Adipocyte (in vitro differentiated cells): ENCODE results near the gene RPL14.
A peak's percentile ranks its signal among the peaks of the same experiment; 100 is the strongest.

Source experiments
- DNase-seq: peaks from one replicate; pipeline ENCODE4 v3.0.0-alpha.2; 2015; ENCODE audit warnings: low read depth
- H3K27me3 ChIP-seq: replicated peaks from 2 replicates; pipeline ENCODE4 v1.7.0; 2013; ENCODE audit warnings: mild to moderate bottlenecking, low read length, moderate library complexity; ENCODE audit not compliant: control insufficient read depth, insufficient read depth
- H3K36me3 ChIP-seq: 2 replicates; pipeline ENCODE4 v1.7.0; 2013; ENCODE audit warnings: low read length, mild to moderate bottlenecking, moderate library complexity; ENCODE audit not compliant: control insufficient read depth, insufficient read depth, severe bottlenecking
- H3K4me1 ChIP-seq: 2 replicates; pipeline ENCODE4 v1.7.0; 2013; ENCODE audit warnings: mild to moderate bottlenecking, low read length, moderate library complexity; ENCODE audit not compliant: control insufficient read depth, insufficient read depth
- H3K4me3 ChIP-seq: 2 replicates; pipeline ENCODE4 v1.7.0; 2013; ENCODE audit warnings: mild to moderate bottlenecking, low read length, moderate library complexity
- H3K9ac ChIP-seq: 2 replicates; pipeline ENCODE4 v1.7.0; 2013; ENCODE audit warnings: mild to moderate bottlenecking, low read length, moderate library complexity
- H3K9me3 ChIP-seq: 2 replicates; pipeline ENCODE4 v1.7.0; 2013; ENCODE audit warnings: mild to moderate bottlenecking, low read length, moderate library complexity; ENCODE audit not compliant: control insufficient read depth

The RPL14 gene

GRCh38 chr3:40463579-40463978 is 6.4 kb downstream of the RPL14 start:
- H3K9ac ChIP-seq = no peak overlapping the region
- H3K4me3 ChIP-seq = no peak overlapping the region
- no peaks in the 10 kb centered on the region for H3K9me3 ChIP-seq
- peaks cover 69% of the 10 kb centered on the region for H3K36me3 ChIP-seq
- no peaks in the 10 kb centered on the region for H3K27me3 ChIP-seq
- no peak for DNase-seq
- peaks cover 4% of the 10 kb centered on the region for H3K4me1 ChIP-seq

- Histone ChIP-seq H3K27me3 (no peaks in the 10 kb centered on the region), H3K4me1 (no peaks in the 10 kb centered on the region), H3K9me3 (no peaks in the 10 kb centered on the region), H3K4me3 (no peak overlapping the region), H3K36me3 (peaks cover 60% of the 10 kb centered on the region), H3K9ac (no peak overlapping the region)
- no peak for DNase-seq
Measured at GRCh38 chr3:40464339-40465110, 7.4 kb downstream of the RPL14 start.

- Histone ChIP-seq H3K9me3 (no peaks in the 10 kb centered on the region), H3K36me3 (peaks cover 55% of the 10 kb centered on the region), H3K9ac (no peak overlapping the region), H3K4me1 (no peaks in the 10 kb centered on the region), H3K27me3 (no peaks in the 10 kb centered on the region), H3K4me3 (no peak overlapping the region)
- DNase-seq = no peak
Measured at GRCh38 chr3:40465111-40465407, 7.9 kb downstream of the RPL14 start.

- Histone ChIP-seq H3K4me1 (no peaks in the 10 kb centered on the region), H3K9me3 (no peaks in the 10 kb centered on the region), H3K27me3 (no peaks in the 10 kb centered on the region), H3K4me3 (no peak overlapping the region), H3K9ac (no peak overlapping the region), H3K36me3 (peaks cover 51% of the 10 kb centered on the region)
- no peak for DNase-seq
Measured at GRCh38 chr3:40465456-40465855, 8.3 kb downstream of the RPL14 start.

GRCh38 chr3:40468018-40468417 is 10.9 kb downstream of the RPL14 start:
- Histone ChIP-seq H3K27me3 (no peaks in the 10 kb centered on the region), H3K9ac (no peak overlapping the region), H3K4me1 (no peaks in the 10 kb centered on the region), H3K9me3 (no peaks in the 10 kb centered on the region), H3K36me3 (peaks cover 25% of the 10 kb centered on the region), H3K4me3 (no peak overlapping the region)
- DNase-seq = no peak

GRCh38 chr3:40470701-40471100 is 13.6 kb downstream of the RPL14 start:
- H3K36me3 ChIP-seq = peaks cover 6% of the 10 kb centered on the region
- no peaks in the 10 kb centered on the region for H3K4me1 ChIP-seq
- H3K9me3 ChIP-seq = no peaks in the 10 kb centered on the region
- H3K4me3 ChIP-seq = no peak overlapping the region
- no peak for DNase-seq
- H3K9ac ChIP-seq = no peak overlapping the region
- no peaks in the 10 kb centered on the region for H3K27me3 ChIP-seq

GRCh38 chr3:40476478-40477470 is 19.6 kb downstream of the RPL14 start, which contains the start of gene ZNF619:
Gene ZNF619 (plus strand): TSS chr3:40477122. CDS start chr3:40477980, 858 bp downstream.
- Histone ChIP-seq H3K9me3 (no peaks in the 10 kb centered on the region), H3K9ac (peak within 1 kb of the TSS; percentile 94), H3K4me1 (peaks cover 7% of the 10 kb centered on the region), H3K36me3 (peaks cover 12% of the 10 kb centered on the region), H3K27me3 (no peaks in the 10 kb centered on the region), H3K4me3 (peak within 1 kb of the TSS; percentile 92)
- DNase-seq = peak; percentile 88

- peak; percentile 10 for DNase-seq
- H3K9ac ChIP-seq = peak overlapping the region; percentile 94
- H3K4me3 ChIP-seq = peak overlapping the region; percentile 92
- H3K9me3 ChIP-seq = no peaks in the 10 kb centered on the region
- H3K27me3 ChIP-seq = no peaks in the 10 kb centered on the region
- H3K4me1 ChIP-seq = peaks cover 7% of the 10 kb centered on the region
- H3K36me3 ChIP-seq = peaks cover 20% of the 10 kb centered on the region
Measured at GRCh38 chr3:40477666-40478065, 20.5 kb downstream of the RPL14 start.

- Histone ChIP-seq H3K9ac (no peak overlapping the region), H3K36me3 (peaks cover 26% of the 10 kb centered on the region), H3K4me1 (no peaks in the 10 kb centered on the region), H3K27me3 (no peaks in the 10 kb centered on the region), H3K9me3 (peaks cover 19% of the 10 kb centered on the region), H3K4me3 (peak overlapping the region; percentile 45)
- DNase-seq = no peak
Measured at GRCh38 chr3:40487172-40487571, 30.0 kb downstream of the RPL14 start.

- no peak overlapping the region for H3K4me3 ChIP-seq
- peak; percentile 33 for DNase-seq
- peaks cover 12% of the 10 kb centered on the region for H3K4me1 ChIP-seq
- H3K9ac ChIP-seq = no peak overlapping the region
- peaks cover 19% of the 10 kb centered on the region for H3K9me3 ChIP-seq
- H3K27me3 ChIP-seq = no peaks in the 10 kb centered on the region
- H3K36me3 ChIP-seq = peaks cover 17% of the 10 kb centered on the region
Measured at GRCh38 chr3:40490916-40491315, 33.8 kb downstream of the RPL14 start.

- Histone ChIP-seq H3K4me3 (no peak overlapping the region), H3K4me1 (peaks cover 12% of the 10 kb centered on the region), H3K9ac (peak overlapping the region; percentile 5), H3K27me3 (no peaks in the 10 kb centered on the region), H3K36me3 (no peaks in the 10 kb centered on the region), H3K9me3 (no peaks in the 10 kb centered on the region)
- DNase-seq = no peak
Measured at GRCh38 chr3:40494698-40495097, 37.6 kb downstream of the RPL14 start.
